SU-DHL-6 (cell line): Measurements from ENCODE around the gene USP16.
A peak's percentile ranks its signal among the peaks of the same experiment; 100 is the strongest.

Experiments
- H2AFZ ChIP-seq: fragments of 200-600 bp; sonication (generic); 2 replicates; pipeline ENCODE4 v1.6.1; 2014; ENCODE audit warnings: low read depth, mild to moderate bottlenecking, moderate library complexity, mixed read lengths, antibody characterized with exemption, low read length; ENCODE audit not compliant: severe bottlenecking
- H3F3A ChIP-seq: fragments of 200-600 bp; shearing (Covaris generic); 2 replicates; pipeline ENCODE4 v1.6.0; 2016; ENCODE audit warnings: antibody characterized with exemption, mild to moderate bottlenecking; ENCODE audit not compliant: insufficient read depth
- H3K27ac ChIP-seq: fragments of 200-600 bp; sonication (generic); 2 replicates; pipeline ENCODE4 v1.5.1; 2016; ENCODE audit warnings: low read depth, mild to moderate bottlenecking, low read length, moderate library complexity, mixed read lengths
- H3K27me3 ChIP-seq: fragments of 200-600 bp; sonication (generic), shearing (Covaris generic); 2 replicates; pipeline ENCODE4 v1.6.0; 2014; ENCODE audit warnings: mild to moderate bottlenecking, low read length
- H3K36me3 ChIP-seq: fragments of 200-600 bp; sonication (generic); 2 replicates; pipeline ENCODE4 v1.6.1; 2014; ENCODE audit warnings: mild to moderate bottlenecking, low read length, mixed read lengths
- H3K4me2 ChIP-seq: fragments of 300-600, 200-600 bp; shearing (Covaris generic), sonication (generic); 2 replicates; pipeline ENCODE4 v1.6.0; 2014; ENCODE audit warnings: low read length, low read depth, mild to moderate bottlenecking; ENCODE audit not compliant: poor library complexity, severe bottlenecking
- H3K4me3 ChIP-seq: fragments of 200-600 bp; sonication (generic); 2 replicates; pipeline ENCODE4 v1.5.1; 2014; ENCODE audit warnings: antibody characterized with exemption, low read length, mild to moderate bottlenecking, mixed read lengths; ENCODE audit not compliant: insufficient read depth, poor library complexity, severe bottlenecking
- H3K79me2 ChIP-seq: fragments of 200-600 bp; sonication (generic); 2 replicates; pipeline ENCODE4 v1.6.1; 2014; ENCODE audit warnings: mild to moderate bottlenecking, low read length, moderate library complexity; ENCODE audit not compliant: insufficient read depth
- H3K9ac ChIP-seq: fragments of 200-600 bp; sonication (generic); 2 replicates; pipeline ENCODE4 v1.7.0; 2014; ENCODE audit warnings: mild to moderate bottlenecking, low read length
- H3K9me2 ChIP-seq: fragments of 200-600 bp; sonication (generic); replicated peaks from 2 replicates; pipeline ENCODE4 v1.6.1; 2014; ENCODE audit warnings: low read length; ENCODE audit not compliant: insufficient read depth
- H3K9me3 ChIP-seq: fragments of 200-600 bp; sonication (generic); 2 replicates; pipeline ENCODE4 v1.6.1; 2014; ENCODE audit warnings: low read length, mixed read lengths; ENCODE audit not compliant: insufficient read depth
- H4K20me1 ChIP-seq: fragments of 200-600 bp; sonication (generic); 2 replicates; pipeline ENCODE4 v1.6.1; 2014; ENCODE audit warnings: low read depth, mild to moderate bottlenecking, antibody characterized with exemption, low read length, moderate library complexity, mixed read lengths
- EZH2phosphoT487 ChIP-seq: fragments of 200-600 bp; sonication (generic), shearing (Covaris generic); conservative IDR thresholded peaks from 2 replicates; pipeline ENCODE4 v1.6.1; 2018; ENCODE audit warnings: mild to moderate bottlenecking, antibody characterized with exemption, low read length, moderate library complexity, mixed read lengths
- TF ChIP-seq, protein P1 (sequence below): fragments of 200-600 bp; sonication (generic); IDR thresholded peaks from one replicate; pipeline ENCODE4 v1.5.1; 2017; ENCODE audit warnings: antibody characterized with exemption, mild to moderate bottlenecking, low read length, moderate library complexity; ENCODE audit not compliant: insufficient read depth, poor library complexity, severe bottlenecking

The USP16 gene

DNA sequence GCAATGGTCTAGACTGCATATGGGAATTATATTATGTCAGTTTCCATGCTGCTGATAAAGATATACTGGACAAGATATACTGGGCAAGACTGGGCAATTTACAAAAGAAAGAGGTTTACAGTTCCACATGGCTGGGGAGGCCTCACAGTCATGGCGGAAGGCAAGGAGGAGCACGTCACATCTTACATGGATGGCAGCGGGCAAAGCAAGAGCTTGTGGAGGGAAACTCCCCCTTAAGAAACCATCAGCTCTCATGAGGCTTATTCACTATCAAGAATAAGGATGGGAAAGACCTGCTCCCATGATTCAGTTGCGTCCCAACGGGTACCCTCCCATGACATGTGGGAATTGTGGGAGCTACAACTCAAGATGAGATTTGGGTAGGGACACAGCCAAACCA is 27.8 kb downstream of the USP16 start:
- Histone ChIP-seq H3K4me2 (no peak overlapping the region), H3K27ac (no peak overlapping the region), H3K9ac (no peak overlapping the region), H3K36me3 (peaks cover 41% of the 10 kb centered on the region), H3K9me3 (no peaks in the 10 kb centered on the region), H3K9me2 (no peaks in the 10 kb centered on the region), H3K79me2 (no peaks in the 10 kb centered on the region), H4K20me1 (no peaks in the 10 kb centered on the region), H3F3A (peaks cover 39% of the 10 kb centered on the region), H3K4me3 (no peak overlapping the region), H3K27me3 (no peaks in the 10 kb centered on the region), H2AFZ (no peak overlapping the region)
- TF ChIP-seq, protein P1, sequence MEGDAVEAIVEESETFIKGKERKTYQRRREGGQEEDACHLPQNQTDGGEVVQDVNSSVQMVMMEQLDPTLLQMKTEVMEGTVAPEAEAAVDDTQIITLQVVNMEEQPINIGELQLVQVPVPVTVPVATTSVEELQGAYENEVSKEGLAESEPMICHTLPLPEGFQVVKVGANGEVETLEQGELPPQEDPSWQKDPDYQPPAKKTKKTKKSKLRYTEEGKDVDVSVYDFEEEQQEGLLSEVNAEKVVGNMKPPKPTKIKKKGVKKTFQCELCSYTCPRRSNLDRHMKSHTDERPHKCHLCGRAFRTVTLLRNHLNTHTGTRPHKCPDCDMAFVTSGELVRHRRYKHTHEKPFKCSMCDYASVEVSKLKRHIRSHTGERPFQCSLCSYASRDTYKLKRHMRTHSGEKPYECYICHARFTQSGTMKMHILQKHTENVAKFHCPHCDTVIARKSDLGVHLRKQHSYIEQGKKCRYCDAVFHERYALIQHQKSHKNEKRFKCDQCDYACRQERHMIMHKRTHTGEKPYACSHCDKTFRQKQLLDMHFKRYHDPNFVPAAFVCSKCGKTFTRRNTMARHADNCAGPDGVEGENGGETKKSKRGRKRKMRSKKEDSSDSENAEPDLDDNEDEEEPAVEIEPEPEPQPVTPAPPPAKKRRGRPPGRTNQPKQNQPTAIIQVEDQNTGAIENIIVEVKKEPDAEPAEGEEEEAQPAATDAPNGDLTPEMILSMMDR, result no peak
- no peak for TF ChIP-seq EZH2phosphoT487

DNA sequence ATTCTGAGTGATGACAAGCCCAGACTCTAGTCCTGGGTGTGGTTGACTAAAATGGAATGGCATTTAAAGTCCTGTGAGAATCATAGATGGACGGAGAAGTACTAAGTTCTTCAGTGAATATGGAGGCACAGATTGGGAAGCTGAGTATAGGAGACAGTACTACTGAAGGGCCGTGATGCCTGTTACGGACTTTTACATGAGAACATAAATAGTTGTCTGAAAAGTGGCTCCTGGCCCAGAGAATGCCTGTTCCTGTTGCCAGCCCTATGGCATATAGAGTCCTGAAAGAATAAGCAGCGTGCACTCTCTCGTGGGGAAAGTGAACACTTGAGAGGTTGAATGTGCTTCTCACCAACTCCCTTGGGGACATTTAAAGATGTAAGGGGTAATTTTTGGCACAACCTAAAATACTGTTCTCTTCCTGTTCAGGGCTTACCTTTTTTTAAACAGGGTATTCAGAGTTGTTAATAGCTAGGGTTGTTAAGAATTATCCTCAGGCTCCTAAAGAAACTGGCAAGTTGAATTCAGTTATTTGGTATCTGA is 28.6 kb downstream of the USP16 start:
- no peak overlapping the region for H3K9ac ChIP-seq
- H3K79me2 ChIP-seq, result no peaks in the 10 kb centered on the region
- TF ChIP-seq, protein P1, result no peak
- no peak for TF ChIP-seq EZH2phosphoT487
- H3K9me2 ChIP-seq, result no peaks in the 10 kb centered on the region
- peaks cover 36% of the 10 kb centered on the region for H3K36me3 ChIP-seq
- H3K9me3 ChIP-seq, result no peaks in the 10 kb centered on the region
- H3F3A ChIP-seq, result peaks cover 39% of the 10 kb centered on the region
- H4K20me1 ChIP-seq, result no peaks in the 10 kb centered on the region
- peak overlapping the region; percentile 8 for H3K4me2 ChIP-seq
- H2AFZ ChIP-seq, result no peak overlapping the region
- peak overlapping the region; percentile 32; the same call in 1 of the 2 replicates for H3K27ac ChIP-seq
- H3K27me3 ChIP-seq, result no peaks in the 10 kb centered on the region
- H3K4me3 ChIP-seq, result no peak overlapping the region

DNA sequence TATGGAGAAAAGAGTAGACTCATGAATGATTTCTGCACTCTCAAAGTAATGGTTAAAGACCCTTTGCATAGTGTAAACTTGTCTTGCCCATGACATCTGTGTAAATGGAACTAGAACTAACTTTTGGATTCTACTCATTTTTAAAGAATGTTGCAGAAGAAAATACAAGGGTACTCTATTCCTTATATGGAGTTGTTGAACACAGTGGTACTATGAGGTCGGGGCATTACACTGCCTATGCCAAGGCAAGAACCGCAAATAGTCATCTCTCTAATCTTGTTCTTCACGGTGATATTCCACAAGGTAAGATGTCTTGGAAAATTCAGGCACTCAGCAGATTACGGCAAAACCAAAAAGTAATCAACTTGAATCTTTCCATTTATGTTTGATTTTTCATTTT is 29.2 kb downstream of the USP16 start:
- Histone ChIP-seq H3K79me2 (no peaks in the 10 kb centered on the region), H3K4me3 (no peak overlapping the region), H3K27ac (peak overlapping the region; percentile 32), H3K9me3 (no peaks in the 10 kb centered on the region), H3K27me3 (no peaks in the 10 kb centered on the region), H4K20me1 (no peaks in the 10 kb centered on the region), H3K9ac (no peak overlapping the region), H3K4me2 (peak overlapping the region; percentile 8), H3F3A (peaks cover 39% of the 10 kb centered on the region), H3K36me3 (peaks cover 32% of the 10 kb centered on the region), H3K9me2 (no peaks in the 10 kb centered on the region), H2AFZ (no peak overlapping the region)
- no peak for TF ChIP-seq EZH2phosphoT487
- TF ChIP-seq, protein P1, result no peak
